HK-2 (cell line): ENCODE measurements around the gene C18orf63.
"Not testable (repeated sequence)": the region's sequence is repeated elsewhere in the genome, so short reads cannot be mapped to it uniquely, and the experiment has no call there.

Source experiments
- DNase-seq: peaks from one replicate; pipeline ENCODE4 v3.0.0-alpha.2; 2018; ENCODE audit not compliant: unreplicated experiment

The C18orf63 gene

DNA sequence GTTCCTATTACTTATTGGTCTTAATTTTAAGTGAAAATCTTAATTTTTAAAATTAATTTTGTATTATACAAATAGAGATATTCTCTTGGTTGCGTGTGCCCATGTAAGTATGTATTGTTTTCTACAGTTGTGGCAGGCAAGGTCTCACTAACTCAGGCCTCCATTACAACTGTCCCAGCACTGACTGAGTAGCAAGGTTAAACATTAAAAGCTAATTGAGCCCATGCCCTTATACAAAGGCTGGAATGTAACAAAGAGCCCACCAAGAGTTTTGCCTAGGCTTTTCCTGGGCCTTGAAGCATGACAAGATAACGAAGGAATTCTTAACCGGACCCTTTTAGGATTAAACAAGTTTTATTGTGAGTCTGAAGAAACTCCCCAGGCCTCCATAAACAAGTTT is 11.2 kb downstream of the C18orf63 start:
- DNase-seq = not testable (repeated sequence)

GRCh38 chr18:74328206-74328605 is 12.6 kb downstream of the C18orf63 start:
- DNase-seq = no peak

DNA sequence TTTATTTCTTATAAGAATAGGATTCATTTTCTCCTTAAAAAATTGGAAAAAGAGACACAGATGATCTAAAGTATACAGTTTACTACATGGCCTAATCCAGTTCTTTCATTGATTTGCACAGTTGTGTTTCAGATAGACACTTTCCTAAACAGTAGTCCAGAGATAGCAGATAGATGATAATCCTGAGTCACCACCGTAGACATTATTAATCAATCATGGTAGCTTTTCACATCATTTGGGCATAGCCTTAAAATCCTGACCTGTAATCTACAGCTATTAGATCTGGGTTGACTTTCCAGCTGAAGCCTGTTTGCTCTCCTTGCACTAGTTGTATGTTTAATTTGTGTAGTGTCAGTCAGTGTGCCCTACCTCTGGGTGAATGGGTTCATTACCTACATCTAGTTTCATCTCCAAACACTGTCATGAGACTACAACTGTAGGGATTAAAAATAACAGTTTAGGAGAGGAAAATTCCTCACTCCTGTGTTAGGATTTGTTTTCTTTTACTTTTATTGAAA is 14.1 kb downstream of the C18orf63 start:
- DNase-seq = no peak

DNA sequence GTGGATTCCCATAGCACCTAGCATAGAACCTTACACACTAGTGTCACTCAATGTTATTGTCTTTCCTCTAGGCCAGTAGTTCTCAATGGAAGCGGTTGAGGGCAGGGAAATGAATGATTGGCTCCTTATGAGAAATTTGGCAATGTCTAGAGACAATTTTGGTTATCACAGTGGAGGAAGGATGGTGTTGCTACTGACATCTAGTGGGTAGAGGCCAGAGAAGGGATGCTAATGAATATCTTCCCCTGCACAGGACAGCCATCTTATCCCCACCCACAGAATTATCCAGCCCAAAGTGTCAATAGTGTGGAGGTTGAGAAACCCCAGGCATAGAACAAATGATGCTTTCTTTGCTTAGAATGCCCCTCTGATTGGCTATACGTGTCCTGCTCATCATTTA is 15.8 kb downstream of the C18orf63 start:
- DNase-seq = no peak

DNA sequence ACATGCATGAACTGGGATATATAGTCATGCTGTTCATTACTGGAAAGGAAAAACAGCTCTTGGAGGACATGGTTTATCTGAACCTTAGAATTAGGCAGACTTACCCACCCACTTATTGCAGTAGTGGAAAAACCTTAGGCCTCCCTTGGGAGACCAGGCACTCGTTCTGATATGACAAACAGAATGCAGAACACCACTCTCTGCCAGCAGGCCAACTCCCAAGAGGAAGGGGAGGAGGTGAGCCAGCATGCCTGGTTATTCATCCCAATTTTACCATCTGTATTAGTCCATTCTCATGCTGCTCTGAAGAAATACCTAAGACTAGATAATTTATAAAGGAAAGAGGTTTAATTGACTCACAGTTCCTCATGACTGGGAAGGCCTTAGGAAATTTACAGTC is 17.5 kb downstream of the C18orf63 start:
- no peak for DNase-seq

DNA sequence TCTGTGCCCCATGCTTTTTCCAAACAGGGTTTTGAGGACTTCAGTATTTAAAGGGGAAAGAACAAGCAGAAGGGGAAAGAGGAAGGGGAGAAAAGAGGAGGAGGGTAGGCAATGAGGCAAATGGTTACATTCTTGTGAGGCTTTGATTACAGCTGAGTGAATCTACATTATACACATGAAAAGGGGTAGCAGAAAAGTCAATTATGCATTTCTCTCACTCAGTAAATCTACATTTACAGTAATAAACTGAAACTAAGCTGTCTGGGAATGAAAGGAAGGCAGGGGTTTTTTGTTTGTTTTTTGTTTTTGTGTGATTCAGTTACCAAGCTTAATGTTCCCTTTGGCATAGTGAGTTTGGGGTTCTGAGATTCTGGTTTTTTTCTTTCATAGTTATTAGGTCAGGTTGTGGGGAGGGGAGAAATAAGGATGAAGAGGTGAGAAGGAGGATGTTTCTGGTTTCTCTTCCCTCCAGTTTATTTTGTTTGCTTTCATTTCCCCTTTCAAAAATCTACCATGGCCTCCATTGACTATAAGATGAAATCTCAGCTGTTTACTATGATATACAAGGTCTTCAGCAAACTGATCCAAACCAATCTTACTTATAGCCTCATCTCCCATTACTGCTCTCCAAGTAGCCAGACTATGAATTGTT is 18.7 kb downstream of the C18orf63 start:
- no peak for DNase-seq

- no peak for DNase-seq
Measured at GRCh38 chr18:74336656-74337055, 21.0 kb downstream of the C18orf63 start.

DNA sequence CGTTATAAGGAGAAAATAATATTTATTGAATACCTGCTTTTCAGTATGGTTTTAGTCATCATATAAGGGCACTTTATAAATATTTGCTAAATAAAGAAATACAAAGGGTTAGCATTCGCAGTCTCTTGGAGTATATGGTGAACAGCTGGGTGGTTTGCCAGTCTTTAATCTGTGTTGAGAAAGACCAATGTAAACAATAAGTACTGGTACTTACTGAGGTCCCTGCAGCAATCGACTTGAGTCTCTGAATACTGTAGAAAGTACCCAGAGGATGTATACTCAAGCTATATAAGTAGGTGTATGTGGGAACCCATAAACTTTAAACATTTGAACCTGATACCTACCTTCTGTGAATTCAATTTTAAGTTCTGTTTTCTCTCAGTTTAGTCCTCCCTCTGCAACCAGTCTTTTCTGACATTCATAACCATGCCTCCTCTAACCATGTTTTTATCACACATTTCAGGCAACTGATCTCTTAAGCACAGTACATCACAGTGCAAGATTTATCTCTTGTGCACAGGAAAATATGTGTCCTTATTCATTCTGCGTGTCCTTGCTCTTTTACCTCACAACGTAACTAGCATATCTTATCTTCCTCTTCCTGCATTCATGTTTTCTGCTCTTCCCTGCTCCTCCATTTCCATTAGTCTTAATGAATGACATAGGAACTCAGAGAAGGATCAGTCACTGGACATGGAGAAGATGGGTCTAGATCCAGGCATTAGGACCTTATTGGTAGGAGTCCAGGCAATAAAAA is 21.7 kb downstream of the C18orf63 start:
- DNase-seq = no peak

GRCh38 chr18:74337912-74338309 is 22.3 kb downstream of the C18orf63 start:
- DNase-seq = no peak

DNA sequence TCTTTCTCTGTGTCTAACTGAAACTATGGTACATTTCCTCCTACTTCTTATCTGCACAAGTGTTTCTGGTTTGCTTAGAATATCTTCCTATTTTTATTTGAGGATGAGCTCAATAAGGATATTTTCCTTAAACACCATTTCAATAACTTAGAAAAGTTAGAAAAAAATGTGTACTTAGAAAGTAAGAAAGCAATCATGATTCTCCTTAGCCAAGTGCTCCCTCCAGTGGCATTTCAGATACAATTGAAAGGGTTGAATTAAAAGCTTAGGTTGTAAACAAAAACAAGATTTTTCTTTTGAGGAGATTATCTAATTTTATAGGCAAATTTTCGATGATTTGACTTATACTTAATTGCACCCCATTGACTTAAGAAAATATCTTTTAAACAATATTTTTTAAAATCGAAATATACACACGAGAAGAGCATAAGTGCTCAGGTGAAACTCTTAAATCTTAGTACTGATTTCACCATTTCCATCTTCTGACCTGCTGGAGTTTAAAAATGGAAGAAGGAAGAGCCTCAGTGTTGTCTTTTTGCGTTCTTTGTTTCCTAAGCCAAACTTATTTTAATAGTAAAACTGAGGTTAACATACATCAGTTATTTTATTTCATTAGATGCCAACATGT is 26.9 kb downstream of the C18orf63 start:
- no peak for DNase-seq

DNA sequence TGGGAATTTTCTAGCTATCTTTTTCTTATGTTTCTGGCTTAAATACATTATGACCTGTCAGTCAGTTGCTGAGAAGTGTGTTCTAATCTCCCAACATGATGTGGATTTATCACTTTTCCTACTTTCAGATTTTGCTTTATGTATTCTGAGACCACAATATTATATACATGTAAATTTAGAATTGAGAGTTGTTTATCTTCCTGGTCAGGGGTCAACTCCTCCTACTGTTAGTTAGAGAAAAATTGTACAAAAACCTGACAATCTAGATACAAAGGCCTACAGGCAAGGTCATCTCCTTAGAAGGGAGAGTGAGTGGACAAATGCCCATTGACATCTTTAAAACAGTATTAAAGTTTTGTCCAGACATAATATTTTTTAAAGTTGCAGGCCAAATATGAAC is 30.6 kb downstream of the C18orf63 start:
- DNase-seq = no peak

DNA sequence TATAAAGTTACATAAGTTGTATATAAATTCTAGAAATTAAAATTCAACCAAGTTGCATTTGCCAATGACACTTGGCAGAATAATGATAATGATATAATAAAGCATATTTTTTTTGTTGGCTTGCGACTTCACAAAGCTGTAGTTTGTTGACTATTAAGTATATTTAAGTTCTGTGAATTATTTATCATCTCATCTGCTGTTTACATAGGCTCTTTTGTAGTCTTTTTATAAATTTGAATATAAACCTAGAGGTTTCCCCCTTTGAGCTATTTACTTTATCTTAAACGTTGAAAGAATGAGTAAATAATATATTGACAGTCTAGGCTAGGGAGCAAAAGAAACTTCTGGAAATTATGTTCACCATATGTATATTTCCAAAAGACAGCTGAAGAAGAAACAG is 32.9 kb downstream of the C18orf63 start:
- no peak for DNase-seq

GRCh38 chr18:74351354-74351753 is 35.7 kb downstream of the C18orf63 start:
- no peak for DNase-seq

DNA sequence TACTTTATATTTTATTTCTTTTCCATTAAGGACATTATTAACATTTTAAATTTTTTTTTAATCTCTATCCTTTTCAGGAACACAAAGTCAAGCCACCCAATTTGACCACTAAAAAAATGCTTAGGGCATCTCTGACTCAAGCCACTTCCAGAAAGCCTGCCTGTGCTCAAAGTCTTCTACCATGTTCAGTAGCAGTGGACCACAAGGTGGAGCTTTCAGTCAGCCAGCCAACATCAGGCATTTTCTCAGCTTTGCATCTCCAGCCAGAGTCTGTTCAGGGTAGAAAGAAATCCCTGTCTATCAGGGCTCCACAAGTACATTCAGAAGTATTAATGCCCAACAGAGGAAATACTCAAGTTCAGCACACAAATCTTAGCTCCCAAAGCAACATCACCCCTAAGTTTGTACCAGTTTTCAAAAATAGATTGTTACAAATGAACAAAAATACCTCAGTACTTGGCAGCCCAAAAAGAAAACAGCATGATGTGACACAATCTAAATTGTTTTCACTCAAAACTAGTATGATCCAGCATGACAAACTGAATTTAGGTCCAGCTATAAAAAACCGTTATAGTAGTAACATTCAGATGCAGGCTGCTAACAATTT is 37.6 kb downstream of the C18orf63 start:
- DNase-seq = peak; percentile 30

DNA sequence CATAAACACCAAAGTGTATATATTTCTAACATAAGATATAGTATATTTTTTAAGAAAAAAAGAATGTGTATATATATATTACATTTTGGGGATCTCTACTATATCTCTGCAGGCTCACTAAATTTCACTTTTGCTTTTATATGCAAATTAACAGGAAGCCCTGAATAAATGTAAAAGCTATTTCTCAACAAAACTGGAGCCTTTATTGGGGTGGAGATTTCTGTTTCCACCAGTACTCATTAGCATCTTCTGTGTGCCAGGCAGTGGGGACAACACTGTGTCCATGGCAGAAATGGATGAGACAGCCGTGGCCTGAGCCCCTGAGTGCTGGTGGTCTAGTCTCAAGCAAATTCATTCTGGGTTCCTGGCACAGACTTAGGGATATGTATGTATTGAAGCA is 41.3 kb downstream of the C18orf63 start:
- no peak for DNase-seq

GRCh38 chr18:74360852-74361655 is 45.4 kb downstream of the C18orf63 start:
- no peak for DNase-seq

DNA sequence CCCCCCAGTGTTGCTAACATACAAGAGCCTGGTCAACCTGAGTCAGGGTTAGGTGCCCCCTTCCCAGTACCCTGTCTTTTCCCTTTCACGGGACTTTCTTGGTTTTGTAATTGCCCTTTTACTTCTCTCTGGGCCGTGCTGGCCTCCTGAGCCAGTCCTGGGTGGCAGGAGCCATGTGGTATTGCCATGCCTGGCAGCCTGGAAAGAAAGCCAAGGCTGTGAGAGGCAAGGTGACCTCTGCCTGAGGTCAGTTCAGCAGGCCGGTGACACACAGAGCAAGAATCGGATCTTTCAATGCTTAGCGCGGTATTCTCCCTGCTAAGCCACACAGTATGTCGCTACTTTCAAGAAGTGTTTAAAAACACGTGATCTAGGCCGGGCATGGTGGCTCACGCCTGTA is 52.3 kb downstream of the C18orf63 start:
- no peak for DNase-seq

DNA sequence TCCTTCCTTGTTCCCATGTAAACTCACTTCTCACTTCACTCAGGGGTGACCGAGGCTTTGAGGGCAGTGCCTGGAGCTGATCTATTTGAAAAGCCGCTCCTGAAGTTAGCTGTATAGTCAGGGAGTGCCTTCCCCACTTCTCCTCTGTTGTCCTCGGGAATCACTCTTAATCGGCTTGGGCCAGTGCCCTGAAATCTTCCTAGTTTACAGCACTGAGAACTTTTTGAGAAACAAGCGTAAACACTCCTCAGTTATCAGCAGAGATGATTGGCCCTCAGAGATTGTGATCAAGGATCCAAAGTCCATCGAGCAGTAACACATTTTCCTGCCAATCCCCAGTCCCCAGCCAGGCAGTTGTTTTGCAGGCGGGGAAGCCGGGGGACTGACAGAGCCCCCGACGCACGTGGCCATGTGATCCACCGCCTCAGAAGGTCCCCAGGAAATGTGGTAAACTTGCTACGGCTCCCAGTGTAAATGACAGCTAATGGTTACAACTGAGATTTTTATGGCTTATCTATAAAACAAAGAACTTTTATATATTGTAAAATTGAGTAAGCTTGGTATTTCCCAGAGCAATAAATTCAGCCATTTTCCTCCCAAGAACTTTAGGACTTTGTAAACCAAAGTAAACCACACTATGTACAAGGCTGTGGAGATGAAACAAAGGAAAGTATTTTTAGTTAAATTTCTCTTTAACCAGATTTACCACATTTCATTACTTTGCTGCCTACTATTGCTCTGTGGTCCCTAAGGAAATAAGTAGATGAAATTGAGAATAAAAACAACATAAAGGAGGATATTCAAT is 53.5 kb downstream of the C18orf63 start:
- DNase-seq = no peak

- DNase-seq = no peak
Measured at GRCh38 chr18:74370115-74370514, 54.5 kb downstream of the C18orf63 start.

- DNase-seq = no peak
Measured at GRCh38 chr18:74373428-74373827, 57.8 kb downstream of the C18orf63 start.

- peak; percentile 21 for DNase-seq
Measured at GRCh38 chr18:74375999-74376398, 60.4 kb downstream of the C18orf63 start.
